IPS-18c (cell line): ENCODE results near the gene CFAP65.

Experiments
- H3K4me3 ChIP-seq: 2 replicates; pipeline ENCODE4 v1.7.0; 2013; ENCODE audit warnings: low read depth, mild to moderate bottlenecking, low read length, moderate library complexity; ENCODE audit not compliant: insufficient read depth
- H3K9me3 ChIP-seq: one replicate; pipeline ENCODE4 v1.6.1; 2013; ENCODE audit warnings: mild to moderate bottlenecking, low read length, moderate library complexity; ENCODE audit not compliant: control insufficient read depth, insufficient read depth

The CFAP65 gene

DNA sequence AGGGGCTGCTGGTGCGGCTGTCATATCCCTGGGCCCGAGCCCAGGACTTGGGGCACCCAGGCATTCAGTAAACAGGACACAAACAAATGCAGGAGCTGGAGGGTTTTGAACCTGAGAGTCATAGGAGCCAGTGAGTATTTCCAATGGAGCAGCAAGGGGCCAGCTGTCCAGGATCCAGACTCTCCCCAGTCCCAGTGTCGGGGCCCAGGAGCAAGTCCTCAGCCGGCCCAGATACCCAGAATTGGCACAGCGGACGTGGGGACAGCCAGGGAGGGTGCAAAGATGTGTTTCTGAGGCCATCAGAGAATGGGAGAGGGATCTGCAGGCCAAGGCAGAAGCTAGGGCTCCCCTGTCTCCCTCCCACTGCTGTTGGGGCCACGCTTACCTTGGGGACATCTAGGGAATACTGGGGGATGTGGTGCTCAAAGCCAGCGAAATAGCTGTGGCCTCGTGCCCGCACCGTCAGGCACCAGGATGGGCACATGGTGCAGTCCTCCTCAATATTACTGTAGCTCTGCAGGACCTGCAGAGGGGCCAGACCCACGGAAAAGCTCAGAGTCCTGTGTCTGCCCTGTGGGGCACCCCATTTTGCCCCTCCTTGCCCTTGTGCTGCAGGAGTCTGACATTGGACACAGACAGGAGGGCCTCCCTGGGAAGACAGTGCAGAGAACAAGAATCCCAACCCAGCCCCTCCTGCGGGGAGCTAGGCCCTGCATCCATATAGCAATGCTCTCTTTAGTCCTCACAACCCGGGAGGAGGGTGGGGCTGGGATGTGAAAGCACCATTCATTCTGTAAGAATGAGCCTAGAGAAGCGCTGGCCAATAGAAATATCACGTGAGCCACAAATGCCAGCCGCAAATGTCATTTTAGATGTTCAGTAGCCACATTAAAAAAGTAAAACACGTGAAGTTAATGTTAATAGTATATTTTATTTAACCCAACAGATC lies 15.4 kb downstream of the CFAP65 start:
- Histone ChIP-seq H3K9me3 (no peaks in the 10 kb centered on the region), H3K4me3 (no peak overlapping the region)

DNA sequence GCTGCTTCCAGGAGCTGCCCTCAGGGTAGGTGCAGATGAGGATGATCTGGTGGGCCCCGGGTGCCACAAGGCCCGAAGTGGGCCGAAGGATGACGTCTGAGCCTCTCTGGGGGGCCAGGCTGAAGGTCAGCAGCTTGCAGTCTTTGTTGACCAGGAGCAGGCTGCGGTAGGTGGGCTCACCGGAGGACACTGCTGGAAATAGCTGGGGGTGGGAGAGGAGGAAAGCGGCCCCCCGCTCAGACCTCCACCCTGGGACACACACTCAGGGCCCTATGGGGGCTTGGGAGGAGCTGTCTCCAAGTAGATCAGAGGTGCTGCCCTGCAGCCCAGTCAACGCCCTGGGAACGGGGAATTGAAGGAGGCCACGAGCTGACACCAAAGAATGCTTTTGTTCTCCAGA lies 17.3 kb downstream of the CFAP65 start:
- Histone ChIP-seq H3K4me3 (no peak overlapping the region), H3K9me3 (no peaks in the 10 kb centered on the region)

DNA sequence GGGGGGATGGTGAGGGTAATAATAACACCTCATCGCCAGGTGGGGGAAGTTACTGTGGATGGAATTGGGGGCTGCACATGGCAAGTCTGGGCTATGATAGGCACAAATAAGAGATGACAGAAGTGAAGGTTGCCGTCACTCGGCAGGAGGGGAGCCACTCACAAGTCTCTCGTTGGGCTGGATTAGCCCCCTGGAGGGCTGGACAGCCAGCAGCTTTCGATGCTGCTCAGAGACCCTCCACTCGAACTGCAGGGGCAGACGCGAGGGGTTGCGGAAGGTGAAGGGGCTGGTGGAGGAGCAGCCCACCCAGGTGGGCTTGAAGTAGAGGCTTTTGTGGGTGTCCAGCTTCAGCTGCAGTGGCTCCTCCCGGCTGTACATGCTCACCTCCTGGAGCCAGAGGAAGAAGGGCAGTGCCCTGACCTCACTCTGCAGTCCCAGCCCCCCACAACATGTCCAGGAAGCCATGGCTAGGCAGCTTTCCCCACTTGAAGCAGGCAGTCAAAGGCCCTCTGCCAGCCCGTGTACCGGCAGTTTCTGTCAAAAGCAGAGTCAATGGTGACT lies 18.2 kb downstream of the CFAP65 start:
- Histone ChIP-seq H3K4me3 (no peak overlapping the region), H3K9me3 (no peaks in the 10 kb centered on the region)

DNA sequence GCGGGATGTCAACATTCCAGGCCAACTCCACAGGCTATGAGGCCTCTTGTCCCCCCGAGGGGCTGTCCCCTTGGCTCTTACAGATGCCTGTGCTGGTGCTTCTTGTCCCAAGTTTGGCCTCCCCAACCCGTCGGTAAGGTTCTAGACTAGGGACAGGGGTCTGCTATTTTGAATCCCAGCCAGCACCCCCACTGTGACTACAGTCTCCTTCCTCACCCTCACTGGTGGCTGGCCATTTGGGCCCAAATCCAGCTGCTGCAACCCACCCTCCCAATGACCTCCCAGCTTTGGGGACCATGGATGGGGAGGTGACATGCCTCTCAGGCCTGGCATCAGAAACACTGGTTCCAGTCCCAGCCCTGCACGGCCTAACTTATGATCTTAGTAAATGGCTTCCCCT lies 18.7 kb downstream of the CFAP65 start:
- no peak overlapping the region for H3K4me3 ChIP-seq
- H3K9me3 ChIP-seq, result no peaks in the 10 kb centered on the region

DNA sequence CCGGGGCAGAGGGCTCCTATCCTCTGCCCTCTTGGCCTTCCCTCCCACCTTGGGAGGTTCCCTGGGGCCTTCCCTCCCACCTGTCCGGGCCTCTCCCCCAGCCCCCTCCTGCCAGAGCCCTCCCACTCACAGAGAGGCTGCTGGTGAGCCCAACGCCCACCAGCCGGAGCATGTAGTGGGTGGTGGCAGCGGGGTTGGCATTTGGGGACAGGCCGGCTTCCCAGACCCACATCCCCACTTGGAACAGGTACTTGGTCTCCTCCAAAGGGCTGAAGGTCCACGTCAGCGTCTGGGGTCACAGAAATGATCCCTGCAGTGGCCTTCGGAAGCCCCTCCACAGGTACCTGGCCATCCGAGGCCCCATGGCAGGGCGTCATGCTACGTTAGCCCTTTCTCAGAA lies 19.3 kb downstream of the CFAP65 start:
- no peak overlapping the region for H3K4me3 ChIP-seq
- H3K9me3 ChIP-seq, result no peaks in the 10 kb centered on the region

DNA sequence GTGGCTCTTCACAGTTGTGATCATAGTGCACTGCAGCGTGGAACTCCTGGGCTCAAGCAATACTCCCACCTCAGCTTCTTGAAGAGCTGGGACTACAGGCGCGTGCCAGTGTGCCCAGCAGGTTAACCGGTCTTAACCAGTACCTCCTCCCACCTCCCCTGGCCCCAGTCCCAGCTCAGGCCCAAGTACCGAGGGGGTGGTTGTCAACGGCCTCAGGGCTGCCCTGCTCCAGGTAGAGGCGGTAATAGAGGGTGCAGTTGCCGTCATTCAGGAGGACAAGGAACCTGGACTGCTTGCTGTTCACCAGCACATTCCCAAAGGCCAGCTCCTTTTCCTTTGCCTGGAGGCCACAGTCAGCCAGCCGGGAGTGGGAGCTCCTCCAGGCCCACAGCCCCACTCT lies 19.7 kb downstream of the CFAP65 start:
- H3K4me3 ChIP-seq, result no peak overlapping the region
- H3K9me3 ChIP-seq, result no peaks in the 10 kb centered on the region

DNA sequence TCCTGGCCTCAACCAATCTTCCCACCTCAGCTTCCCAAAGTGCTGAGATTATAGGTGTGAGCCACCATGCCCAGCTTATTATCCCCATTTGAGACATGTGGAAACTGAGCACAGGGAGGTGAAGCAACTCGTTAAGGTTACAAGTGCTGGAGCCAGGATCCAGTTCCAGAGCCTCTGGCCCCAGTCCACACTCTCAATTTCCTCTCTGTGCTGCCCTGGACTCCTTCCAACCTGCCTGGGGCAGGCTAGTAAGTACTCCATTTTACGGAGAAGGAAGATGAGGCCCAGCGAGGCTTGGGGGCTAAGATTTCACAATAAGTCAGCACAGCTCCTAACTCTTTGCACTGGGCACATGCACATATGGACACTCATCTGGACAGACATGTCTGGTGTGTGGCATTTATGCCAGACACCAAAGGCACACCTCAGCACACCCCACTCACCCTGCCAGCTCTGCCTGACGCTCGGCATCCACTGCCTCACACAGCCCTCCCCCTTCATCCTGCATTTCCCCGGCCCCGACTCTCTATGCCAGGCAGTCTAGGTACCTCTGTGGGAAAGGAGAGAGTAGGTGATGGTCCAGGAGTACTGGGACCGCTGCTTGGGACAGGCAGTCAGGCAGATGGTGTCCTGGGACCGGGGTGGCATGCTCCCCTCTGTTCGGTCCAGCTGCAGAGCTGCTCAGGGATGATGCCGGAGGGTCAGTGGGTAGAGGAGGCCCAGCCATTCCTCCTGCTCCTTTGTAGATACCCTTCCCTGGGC lies 20.5 kb downstream of the CFAP65 start:
- no peak overlapping the region for H3K4me3 ChIP-seq
- no peaks in the 10 kb centered on the region for H3K9me3 ChIP-seq

DNA sequence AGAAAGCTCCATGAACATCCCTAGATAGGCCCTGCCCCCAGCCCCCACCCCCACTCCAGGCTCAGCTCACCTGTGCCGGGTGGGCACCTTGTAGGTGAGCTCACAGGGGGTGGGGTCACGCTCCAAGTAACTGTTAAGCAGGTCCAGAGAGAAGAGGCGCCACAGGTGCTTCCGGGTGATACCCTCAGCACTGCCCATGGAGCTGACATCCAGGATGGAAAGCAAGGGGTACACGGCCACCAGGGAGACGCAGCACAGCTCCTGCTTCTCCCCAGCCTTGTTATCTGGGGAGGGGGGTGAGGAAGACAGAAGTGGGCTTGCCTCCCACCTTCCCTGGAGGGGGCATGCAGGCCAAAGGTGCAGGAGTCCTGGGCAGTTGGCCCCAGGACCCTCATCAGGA lies 21.9 kb downstream of the CFAP65 start:
- Histone ChIP-seq H3K9me3 (no peaks in the 10 kb centered on the region), H3K4me3 (no peak overlapping the region)

DNA sequence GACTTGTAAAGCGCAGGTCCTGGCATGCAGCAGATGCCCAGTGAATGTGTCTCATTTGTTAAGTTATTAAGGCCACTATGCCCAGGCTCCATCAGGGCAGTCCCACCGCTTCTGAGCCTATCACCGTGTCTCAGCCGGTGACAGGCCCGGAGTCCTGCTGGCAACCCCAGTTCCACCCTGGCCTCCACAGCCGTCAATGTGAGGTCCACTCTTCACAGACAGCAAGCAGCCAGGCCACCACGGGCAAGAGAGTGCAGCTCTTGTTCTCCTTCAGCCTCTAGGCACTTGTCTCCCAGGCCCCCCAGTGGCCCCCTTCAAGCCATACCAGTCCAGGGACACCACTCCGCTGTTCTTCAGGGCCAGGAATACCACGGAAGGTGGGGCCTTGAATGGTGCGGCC lies 22.6 kb downstream of the CFAP65 start:
- no peaks in the 10 kb centered on the region for H3K9me3 ChIP-seq
- no peak overlapping the region for H3K4me3 ChIP-seq

DNA sequence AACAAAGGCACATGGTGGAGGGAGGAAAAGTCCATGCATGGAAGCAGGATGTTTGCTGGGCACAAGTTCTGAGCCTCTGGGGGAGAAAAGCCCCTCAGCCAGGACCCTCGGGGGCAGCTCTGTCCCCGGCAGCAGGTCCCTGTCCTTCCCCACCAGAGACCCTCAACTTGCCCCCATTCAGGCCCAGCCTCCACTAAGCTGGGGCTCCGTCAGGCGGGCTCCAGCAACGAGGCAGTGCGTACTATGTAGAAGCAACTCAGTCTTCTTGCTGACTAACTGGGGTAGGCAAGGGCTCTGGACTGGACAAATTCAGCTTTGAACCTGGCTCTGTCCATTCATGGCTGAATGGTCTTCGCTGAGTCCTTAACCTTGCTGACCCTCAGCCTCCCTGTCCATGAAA lies 23.0 kb downstream of the CFAP65 start:
- H3K4me3 ChIP-seq, result no peak overlapping the region

DNA sequence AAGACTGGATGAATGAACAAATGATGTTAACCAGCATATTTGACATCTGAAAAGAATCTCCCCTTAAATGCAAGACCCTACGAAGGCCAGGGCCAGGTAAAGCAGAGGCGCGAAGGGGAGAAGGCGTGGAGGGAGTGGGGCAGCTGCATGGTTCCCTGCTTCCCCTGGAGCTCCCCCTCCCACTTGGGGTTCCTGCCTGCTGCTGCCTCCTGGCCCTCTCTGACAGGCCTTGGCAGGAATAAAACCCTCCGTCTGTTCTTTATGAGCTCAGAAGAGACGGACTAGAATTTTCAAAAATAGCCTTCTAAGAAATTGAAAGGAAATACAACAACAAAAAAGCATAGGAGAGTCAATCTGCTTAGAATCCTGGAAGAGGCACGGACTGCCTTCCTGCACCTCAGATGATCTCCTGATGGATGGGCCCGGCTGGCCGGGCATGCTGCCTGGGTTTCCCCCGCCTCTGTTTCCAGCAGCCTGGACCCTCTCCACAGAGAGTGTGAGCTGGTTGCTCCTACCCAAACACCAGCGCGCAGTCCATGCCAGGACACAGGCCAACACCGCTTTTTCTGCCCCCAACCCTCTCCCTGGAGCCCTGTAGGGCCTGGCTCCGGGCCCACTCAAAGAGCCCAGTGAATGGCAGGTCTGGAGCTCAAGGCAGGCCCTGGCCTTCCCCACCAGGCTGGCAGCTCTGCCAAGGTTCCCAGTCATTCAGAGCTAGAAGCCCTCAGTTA lies 23.9 kb downstream of the CFAP65 start:
- Histone ChIP-seq H3K9me3 (no peaks in the 10 kb centered on the region), H3K4me3 (no peak overlapping the region)

More for the DNA sequence above, 23.0 kb downstream of the CFAP65 start:
- no peaks in the 10 kb centered on the region for H3K9me3 ChIP-seq

DNA sequence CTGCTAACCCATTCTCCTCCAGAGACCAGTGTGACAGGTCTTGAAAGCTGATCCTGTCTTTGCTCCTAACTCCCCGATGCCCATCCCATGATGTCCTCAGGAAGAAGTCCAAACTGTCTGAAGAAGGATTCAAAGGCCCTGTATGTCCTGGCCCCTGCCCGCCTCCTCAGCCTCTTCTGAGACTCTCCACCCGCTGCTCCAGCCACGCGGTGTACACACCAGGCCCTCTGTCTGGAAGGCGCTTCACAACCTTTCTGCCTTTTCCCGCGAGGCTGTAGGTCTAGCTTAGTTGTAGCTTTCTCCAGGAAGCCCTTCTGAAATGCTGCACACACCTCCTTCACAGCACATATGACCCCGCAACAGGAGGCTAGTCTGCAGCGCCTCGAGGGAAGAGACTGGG lies 24.6 kb downstream of the CFAP65 start:
- Histone ChIP-seq H3K9me3 (no peaks in the 10 kb centered on the region), H3K4me3 (no peak overlapping the region)

DNA sequence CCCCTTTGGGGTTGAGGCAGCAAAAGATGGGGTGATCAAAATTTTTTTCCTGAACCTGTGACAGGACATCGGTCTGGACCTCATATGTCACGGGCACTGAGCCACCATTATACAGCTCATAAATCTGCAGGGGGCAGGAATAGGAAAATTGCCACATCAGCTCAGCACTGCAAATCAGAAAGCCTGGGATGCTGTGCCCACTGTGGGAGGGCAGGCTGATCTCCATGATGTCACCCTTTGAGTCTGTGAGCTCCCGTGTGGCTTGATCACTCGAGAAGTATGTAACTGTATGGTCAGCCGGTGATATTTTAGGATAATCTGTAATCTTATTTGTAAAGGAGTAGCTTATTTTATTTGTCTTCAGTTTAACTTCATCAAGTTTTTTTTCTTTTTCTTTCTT lies 30.4 kb downstream of the CFAP65 start:
- H3K4me3 ChIP-seq, result no peak overlapping the region
- H3K9me3 ChIP-seq, result no peaks in the 10 kb centered on the region

DNA sequence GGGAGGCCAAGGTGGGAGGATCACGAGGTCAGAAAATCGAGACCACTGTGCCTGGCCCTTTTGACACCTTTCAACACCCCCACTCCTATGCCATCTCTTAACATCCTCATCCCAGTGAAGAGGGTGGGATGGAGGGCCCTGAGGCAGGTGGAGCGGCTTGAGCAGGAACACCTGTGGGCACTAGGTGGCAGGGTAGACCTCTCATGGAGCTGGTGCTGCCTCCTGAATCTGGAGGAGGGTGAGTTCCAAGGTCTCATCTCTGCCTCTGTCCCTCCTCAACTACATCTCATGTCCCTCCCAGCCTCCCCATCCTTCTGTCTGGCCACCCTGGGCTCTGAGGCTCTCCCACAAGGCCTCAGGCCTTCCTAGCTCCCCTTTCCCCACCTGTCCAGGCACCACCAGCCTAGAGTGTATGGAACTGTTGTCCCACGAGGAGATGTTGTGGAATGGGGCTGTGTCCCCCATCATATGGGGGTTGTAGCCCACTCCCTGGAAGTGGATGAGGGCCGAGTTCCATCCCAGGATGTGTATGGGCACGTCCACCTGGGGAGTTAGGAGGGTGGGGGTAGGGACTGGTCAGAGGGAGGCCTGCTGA lies 31.1 kb downstream of the CFAP65 start:
- Histone ChIP-seq H3K4me3 (no peak overlapping the region), H3K9me3 (no peaks in the 10 kb centered on the region)

DNA sequence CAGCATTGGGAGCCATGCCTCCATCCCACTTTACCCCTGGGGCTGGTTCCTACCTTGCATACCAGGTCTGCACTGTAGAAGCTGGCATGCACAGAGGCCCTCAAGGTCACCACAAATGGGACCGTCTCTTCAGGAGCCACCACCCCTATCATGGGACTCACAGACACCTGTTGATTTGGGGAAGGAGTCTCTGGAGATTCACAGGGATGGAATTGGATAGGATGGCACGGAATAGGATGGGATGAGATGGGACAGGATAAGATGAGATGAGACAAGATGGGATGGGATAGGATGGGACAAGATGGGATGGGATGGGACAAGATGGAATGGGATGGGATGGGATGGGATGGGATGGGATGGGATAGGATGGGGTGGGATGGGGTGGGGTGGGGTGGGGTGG lies 32.0 kb downstream of the CFAP65 start:
- no peak overlapping the region for H3K4me3 ChIP-seq
- H3K9me3 ChIP-seq, result no peaks in the 10 kb centered on the region

DNA sequence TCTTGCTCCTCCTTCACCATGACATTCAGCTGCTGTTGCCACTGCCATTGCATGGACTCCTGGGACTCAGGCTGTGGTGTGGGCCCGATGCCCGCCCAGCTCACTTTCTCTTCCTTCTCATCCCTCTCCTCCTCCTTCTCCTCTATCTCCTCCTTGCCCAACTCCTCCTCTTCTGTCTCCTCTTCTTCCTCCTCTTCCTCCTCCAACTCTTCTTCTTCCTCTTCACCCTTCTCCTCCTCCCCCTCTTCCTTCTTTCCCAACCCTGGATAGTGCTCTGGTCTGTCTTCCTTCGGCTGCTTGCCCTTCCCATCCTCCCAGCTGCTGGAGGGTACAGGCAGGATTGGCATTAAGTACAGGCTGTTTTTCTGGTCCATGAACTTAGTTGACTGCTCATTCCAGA lies 37.3 kb downstream of the CFAP65 start:
- Histone ChIP-seq H3K4me3 (no peak overlapping the region), H3K9me3 (peaks cover 2% of the 10 kb centered on the region)

DNA sequence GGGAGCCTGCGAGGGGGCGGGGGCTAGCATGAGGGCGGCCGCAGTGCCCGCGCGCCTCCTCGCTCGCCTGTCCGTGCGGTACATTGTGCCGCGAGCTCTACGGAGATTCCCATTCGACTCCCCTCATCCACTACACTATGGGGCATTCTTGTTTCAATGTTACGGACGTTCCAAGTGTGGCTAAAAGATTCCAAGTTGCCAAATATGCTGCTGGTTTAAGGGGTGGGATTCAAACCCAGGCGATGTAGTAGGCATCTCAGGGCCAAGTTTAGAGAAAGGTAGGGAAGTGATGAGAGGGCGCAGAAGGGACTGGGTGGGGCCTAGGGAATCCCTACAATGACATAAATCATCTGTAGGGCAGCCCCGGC lies 38.1 kb downstream of the CFAP65 start:
- peak overlapping the region; percentile 59; the same call in 1 of the 2 replicates for H3K4me3 ChIP-seq
- H3K9me3 ChIP-seq, result peaks cover 2% of the 10 kb centered on the region
